ENCODE data around the gene RINL. TPM values are rescaled to one million over a fixed set of nuclear protein-coding genes. Genes with fewer than 3 reads are reported as not detected.

RINL gene
- polyA plus RNA-seq, 1 donor from 2014 or later = 0.77 TPM

DNA sequence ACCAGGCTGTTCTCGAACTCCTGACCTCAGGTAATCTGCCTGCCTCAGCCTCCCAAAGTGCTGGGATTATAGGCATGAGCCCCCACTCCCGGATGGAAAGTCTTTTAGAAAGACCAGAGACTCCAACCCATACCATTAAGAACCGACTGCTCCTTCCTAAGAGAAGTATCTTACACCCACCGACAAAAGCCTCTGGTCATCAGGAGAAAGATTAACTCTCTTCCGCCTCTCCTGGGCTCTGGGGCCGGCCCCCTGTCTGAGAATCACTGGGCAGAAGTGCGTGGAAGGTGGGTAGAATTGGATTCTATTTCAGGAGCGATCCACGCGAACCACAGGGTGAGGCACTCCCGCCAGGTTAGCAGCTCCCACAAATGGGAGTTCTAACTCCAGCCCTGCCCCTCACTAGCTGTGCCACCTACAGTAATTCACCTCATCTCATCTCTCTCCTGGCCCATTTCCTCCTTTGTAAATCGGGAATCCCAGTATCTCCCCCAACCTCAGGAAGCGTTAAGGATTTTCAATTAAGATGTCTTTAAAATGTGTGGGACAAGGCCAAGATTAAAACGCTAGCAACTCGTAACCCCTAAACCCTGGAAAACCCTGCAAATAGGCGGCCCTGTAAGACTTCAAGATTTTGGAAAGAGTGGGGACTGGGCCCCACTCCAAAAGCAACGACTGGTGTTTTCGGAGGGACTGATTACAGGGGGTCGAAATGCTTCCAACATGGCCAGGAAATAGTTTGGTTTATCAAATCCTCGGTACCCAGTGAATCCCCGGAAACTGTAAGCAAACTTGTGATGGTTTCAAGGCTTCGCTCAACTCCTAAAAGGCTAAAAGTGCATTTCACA lies 29.6 kb downstream of the RINL start:
- Histone ChIP-seq H3K27ac (ENCODE audit: low read length) (peak overlapping the region; percentile 97), H3K4me3 (ENCODE audit: low read length) (peak overlapping the region; percentile 83), H3K4me2 (ENCODE audit: low read length) (peak overlapping the region; percentile 92), H3K36me3 (ENCODE audit: insufficient read depth, low read length) (no peaks in the 10 kb centered on the region), H3K27me3 (ENCODE audit: insufficient read depth, low read depth, low read length) (no peaks in the 10 kb centered on the region), H4K20me1 (ENCODE audit: insufficient read depth) (peaks cover 26% of the 10 kb centered on the region), H3K9me2 (ENCODE audit: insufficient read depth, low read length) (no peaks in the 10 kb centered on the region), H2AFZ (ENCODE audit: low read depth, low read length) (no peak overlapping the region), H3K9ac (ENCODE audit: low read length) (peak overlapping the region; percentile 97), H3K79me2 (replicated peaks; ENCODE audit: insufficient read depth, low read length) (peaks cover 38% of the 10 kb centered on the region), H3K9me3 (ENCODE audit: low read length) (no peaks in the 10 kb centered on the region), H3F3A (ENCODE audit: insufficient read depth, low read length, poor library complexity, severe bottlenecking) (peaks cover 10% of the 10 kb centered on the region)
- TF ChIP-seq MXI1 (conservative IDR thresholded peaks at IDR 0.05; ENCODE audit: poor library complexity, severe bottlenecking) = no peak
- TF ChIP-seq POLR2AphosphoS5 (IDR thresholded peaks at IDR 0.05) = no peak
- no peak for TF ChIP-seq EP300 (conservative IDR thresholded peaks at IDR 0.05; ENCODE audit: poor library complexity, severe bottlenecking)
- TF ChIP-seq SMC3 (conservative IDR thresholded peaks at IDR 0.05; ENCODE audit: poor library complexity) = no peak
- TF ChIP-seq REST (IDR thresholded peaks at IDR 0.05; ENCODE audit: borderline replicate concordance) = no peak
- TF ChIP-seq TAF1 (IDR thresholded peaks at IDR 0.05; ENCODE audit: low read depth) = no peak
- no peak for TF ChIP-seq RAD21 (conservative IDR thresholded peaks at IDR 0.05)

GRCh38 chr19:38846097-38846496 lies 32.0 kb downstream of the RINL start:
- peaks cover 29% of the 10 kb centered on the region for H4K20me1 ChIP-seq (ENCODE audit: insufficient read depth)
- H2AFZ ChIP-seq (ENCODE audit: low read depth, low read length) = no peak overlapping the region
- no peak overlapping the region for H3K4me2 ChIP-seq (ENCODE audit: low read length)
- H3K27ac ChIP-seq (ENCODE audit: low read length) = no peak overlapping the region
- TF ChIP-seq EP300 (conservative IDR thresholded peaks at IDR 0.05; ENCODE audit: poor library complexity, severe bottlenecking) (no peak), SMC3 (conservative IDR thresholded peaks at IDR 0.05; ENCODE audit: poor library complexity) (no peak), TAF1 (IDR thresholded peaks at IDR 0.05; ENCODE audit: low read depth) (no peak), EZH2 (IDR thresholded peaks at IDR 0.05; ENCODE audit: borderline replicate concordance, insufficient read depth, low read length, poor library complexity, severe bottlenecking) (no peak), REST (IDR thresholded peaks at IDR 0.05; ENCODE audit: borderline replicate concordance) (no peak), RAD21 (conservative IDR thresholded peaks at IDR 0.05) (no peak), MXI1 (conservative IDR thresholded peaks at IDR 0.05; ENCODE audit: poor library complexity, severe bottlenecking) (no peak), POLR2AphosphoS5 (IDR thresholded peaks at IDR 0.05) (no peak)
- TF ChIP-seq, protein P1, sequence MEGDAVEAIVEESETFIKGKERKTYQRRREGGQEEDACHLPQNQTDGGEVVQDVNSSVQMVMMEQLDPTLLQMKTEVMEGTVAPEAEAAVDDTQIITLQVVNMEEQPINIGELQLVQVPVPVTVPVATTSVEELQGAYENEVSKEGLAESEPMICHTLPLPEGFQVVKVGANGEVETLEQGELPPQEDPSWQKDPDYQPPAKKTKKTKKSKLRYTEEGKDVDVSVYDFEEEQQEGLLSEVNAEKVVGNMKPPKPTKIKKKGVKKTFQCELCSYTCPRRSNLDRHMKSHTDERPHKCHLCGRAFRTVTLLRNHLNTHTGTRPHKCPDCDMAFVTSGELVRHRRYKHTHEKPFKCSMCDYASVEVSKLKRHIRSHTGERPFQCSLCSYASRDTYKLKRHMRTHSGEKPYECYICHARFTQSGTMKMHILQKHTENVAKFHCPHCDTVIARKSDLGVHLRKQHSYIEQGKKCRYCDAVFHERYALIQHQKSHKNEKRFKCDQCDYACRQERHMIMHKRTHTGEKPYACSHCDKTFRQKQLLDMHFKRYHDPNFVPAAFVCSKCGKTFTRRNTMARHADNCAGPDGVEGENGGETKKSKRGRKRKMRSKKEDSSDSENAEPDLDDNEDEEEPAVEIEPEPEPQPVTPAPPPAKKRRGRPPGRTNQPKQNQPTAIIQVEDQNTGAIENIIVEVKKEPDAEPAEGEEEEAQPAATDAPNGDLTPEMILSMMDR (IDR thresholded peaks at IDR 0.05; ENCODE audit: poor library complexity, severe bottlenecking) = no peak
- H3K27me3 ChIP-seq (ENCODE audit: insufficient read depth, low read depth, low read length) = no peaks in the 10 kb centered on the region
- peaks cover 38% of the 10 kb centered on the region for H3K79me2 ChIP-seq (replicated peaks; ENCODE audit: insufficient read depth, low read length)
- H3K9me3 ChIP-seq (ENCODE audit: low read length) = no peaks in the 10 kb centered on the region
- peaks cover 3% of the 10 kb centered on the region for H3K36me3 ChIP-seq (ENCODE audit: insufficient read depth, low read length)
- no peak overlapping the region for H3K4me3 ChIP-seq (ENCODE audit: low read length)
- no peak overlapping the region for H3K9ac ChIP-seq (ENCODE audit: low read length)
- H3K9me2 ChIP-seq (ENCODE audit: insufficient read depth, low read length) = no peaks in the 10 kb centered on the region
- peaks cover 4% of the 10 kb centered on the region for H3F3A ChIP-seq (ENCODE audit: insufficient read depth, low read length, poor library complexity, severe bottlenecking)

Measured in neural cell (in vitro differentiated cells).